GM12878 (cell line): ENCODE measurements around the gene IFI27L2.

Source experiments
- CTCF ChIP-seq, 3 experiments: IDR thresholded peaks in 2 of 3; conservative IDR thresholded peaks in 1 of 3; 2 replicates each; pipeline ENCODE4 v1.5.1; 2011; ENCODE audit warnings: low read depth in 3 of 3, low read length in 3 of 3, mild to moderate bottlenecking in 3 of 3, control low read depth in 2 of 3, moderate library complexity in 2 of 3, inconsistent platforms in 1 of 3, mixed read lengths in 1 of 3; ENCODE audit not compliant: control insufficient read depth in 2 of 3, insufficient read depth in 1 of 3; ENCODE audit errors: extremely low read depth in 1 of 3
- FOXK2 ChIP-seq: fragments of 450-650 bp; IDR thresholded peaks from 2 replicates; pipeline ENCODE4 v1.6.1; 2017; ENCODE audit warnings: mild to moderate bottlenecking, moderate library complexity
- HCFC1 ChIP-seq: fragments of 150-350 bp; IDR thresholded peaks from 2 replicates; pipeline ENCODE4 v1.6.1; 2014; ENCODE audit warnings: low read length
- MAX ChIP-seq: IDR thresholded peaks from 2 replicates; pipeline ENCODE4 v1.6.1; 2012; ENCODE audit warnings: low read depth, low read length, improper control_type of control experiment
- POLR2A ChIP-seq: IDR thresholded peaks from 2 replicates; pipeline ENCODE4 v1.6.1; 2011; ENCODE audit warnings: low read depth, mild to moderate bottlenecking, low read length
- TBL1XR1 ChIP-seq: IDR thresholded peaks from 2 replicates; pipeline ENCODE4 v1.6.1; 2012; ENCODE audit warnings: low read depth, low read length, improper control_type of control experiment

GRCh38 chr14:94124582-94125377 is 4.6 kb downstream of the IFI27L2 start:
- TF ChIP-seq CTCF (IDR thresholded peaks at IDR 0.05 in 2 of 3, conservative IDR thresholded peaks at IDR 0.05 in 1 of 3; ENCODE audit: control insufficient read depth in 2 of 3, extremely low read depth in 1 of 3, insufficient read depth in 1 of 3, low read depth in 3 of 3, low read length in 3 of 3) (no peak), POLR2A (no peak), MAX (no peak), FOXK2 (no peak), TBL1XR1 (no peak), HCFC1 (no peak)
